HL-60 (cell line): Measurements from ENCODE around the gene EVI5.

Experiments
- POLR2AphosphoS5 ChIP-seq: IDR thresholded peaks from 2 replicates; pipeline ENCODE4 v1.6.1; 2012; ENCODE audit warnings: low read depth
- TF ChIP-seq, protein P1 (sequence below): IDR thresholded peaks from one replicate; pipeline ENCODE4 v1.5.1; 2011; ENCODE audit warnings: low read length, control low read depth, inconsistent platforms; ENCODE audit not compliant: insufficient read depth
- TF ChIP-seq, protein P2 (sequence below): IDR thresholded peaks from 2 replicates; pipeline ENCODE4 v1.6.1; 2012; ENCODE audit warnings: low read depth; ENCODE audit not compliant: insufficient replicate concordance

DNA sequence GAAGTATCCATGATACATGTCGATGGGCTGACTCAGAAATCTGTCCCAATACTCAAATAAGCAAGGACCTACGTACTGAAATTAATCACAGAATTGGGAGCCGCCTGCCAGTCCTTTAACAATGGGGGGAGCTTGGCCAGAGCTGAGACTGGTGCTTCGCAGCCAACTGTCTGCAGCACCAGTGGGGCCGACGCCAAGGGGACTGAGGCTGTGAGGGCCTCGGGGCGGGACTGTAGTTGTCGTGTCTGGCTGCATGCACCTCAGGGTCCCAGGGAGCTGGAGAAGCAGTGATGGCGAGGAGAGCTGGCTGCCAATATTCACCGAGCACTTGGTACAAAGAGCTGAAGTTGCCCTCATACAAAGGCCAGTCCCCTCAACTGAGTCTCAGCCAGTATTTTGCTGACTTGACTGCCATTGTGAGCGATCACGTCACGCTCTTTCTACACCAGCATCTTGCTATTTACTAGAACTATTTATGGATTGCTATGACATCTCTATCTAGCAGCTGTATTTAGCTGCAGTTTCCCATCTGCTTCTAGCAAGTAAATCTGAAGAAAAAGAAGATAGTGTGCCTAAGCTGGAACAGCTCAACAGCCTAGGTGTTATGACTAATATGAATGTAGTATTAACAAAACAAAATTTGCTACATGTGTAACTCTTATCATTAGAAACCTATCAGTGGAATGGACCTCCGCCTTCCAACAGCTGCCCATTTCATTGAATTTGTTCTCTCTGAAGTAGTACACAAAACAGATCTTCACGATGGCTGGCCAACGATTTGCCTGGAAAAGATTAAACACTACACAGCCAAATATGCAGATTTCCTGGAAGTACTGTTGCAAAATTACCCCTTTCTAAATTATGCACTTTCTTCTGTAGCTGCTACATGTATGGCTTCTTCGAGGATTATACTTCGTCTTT lies 29.1 kb downstream of the EVI5 start:
- TF ChIP-seq, protein P1, sequence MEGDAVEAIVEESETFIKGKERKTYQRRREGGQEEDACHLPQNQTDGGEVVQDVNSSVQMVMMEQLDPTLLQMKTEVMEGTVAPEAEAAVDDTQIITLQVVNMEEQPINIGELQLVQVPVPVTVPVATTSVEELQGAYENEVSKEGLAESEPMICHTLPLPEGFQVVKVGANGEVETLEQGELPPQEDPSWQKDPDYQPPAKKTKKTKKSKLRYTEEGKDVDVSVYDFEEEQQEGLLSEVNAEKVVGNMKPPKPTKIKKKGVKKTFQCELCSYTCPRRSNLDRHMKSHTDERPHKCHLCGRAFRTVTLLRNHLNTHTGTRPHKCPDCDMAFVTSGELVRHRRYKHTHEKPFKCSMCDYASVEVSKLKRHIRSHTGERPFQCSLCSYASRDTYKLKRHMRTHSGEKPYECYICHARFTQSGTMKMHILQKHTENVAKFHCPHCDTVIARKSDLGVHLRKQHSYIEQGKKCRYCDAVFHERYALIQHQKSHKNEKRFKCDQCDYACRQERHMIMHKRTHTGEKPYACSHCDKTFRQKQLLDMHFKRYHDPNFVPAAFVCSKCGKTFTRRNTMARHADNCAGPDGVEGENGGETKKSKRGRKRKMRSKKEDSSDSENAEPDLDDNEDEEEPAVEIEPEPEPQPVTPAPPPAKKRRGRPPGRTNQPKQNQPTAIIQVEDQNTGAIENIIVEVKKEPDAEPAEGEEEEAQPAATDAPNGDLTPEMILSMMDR, result no peak
- TF ChIP-seq POLR2AphosphoS5, result no peak
- TF ChIP-seq, protein P2, sequence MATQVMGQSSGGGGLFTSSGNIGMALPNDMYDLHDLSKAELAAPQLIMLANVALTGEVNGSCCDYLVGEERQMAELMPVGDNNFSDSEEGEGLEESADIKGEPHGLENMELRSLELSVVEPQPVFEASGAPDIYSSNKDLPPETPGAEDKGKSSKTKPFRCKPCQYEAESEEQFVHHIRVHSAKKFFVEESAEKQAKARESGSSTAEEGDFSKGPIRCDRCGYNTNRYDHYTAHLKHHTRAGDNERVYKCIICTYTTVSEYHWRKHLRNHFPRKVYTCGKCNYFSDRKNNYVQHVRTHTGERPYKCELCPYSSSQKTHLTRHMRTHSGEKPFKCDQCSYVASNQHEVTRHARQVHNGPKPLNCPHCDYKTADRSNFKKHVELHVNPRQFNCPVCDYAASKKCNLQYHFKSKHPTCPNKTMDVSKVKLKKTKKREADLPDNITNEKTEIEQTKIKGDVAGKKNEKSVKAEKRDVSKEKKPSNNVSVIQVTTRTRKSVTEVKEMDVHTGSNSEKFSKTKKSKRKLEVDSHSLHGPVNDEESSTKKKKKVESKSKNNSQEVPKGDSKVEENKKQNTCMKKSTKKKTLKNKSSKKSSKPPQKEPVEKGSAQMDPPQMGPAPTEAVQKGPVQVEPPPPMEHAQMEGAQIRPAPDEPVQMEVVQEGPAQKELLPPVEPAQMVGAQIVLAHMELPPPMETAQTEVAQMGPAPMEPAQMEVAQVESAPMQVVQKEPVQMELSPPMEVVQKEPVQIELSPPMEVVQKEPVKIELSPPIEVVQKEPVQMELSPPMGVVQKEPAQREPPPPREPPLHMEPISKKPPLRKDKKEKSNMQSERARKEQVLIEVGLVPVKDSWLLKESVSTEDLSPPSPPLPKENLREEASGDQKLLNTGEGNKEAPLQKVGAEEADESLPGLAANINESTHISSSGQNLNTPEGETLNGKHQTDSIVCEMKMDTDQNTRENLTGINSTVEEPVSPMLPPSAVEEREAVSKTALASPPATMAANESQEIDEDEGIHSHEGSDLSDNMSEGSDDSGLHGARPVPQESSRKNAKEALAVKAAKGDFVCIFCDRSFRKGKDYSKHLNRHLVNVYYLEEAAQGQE, result no peak
